Endodermal cell (in vitro differentiated cells): ENCODE results near the gene GCAT. TPM values are rescaled to one million over a fixed set of nuclear protein-coding genes. Genes with fewer than 3 reads are reported as not detected.

ENCODE experiments used
- DNase-seq: peaks from one replicate; pipeline ENCODE4 v3.0.0-alpha.2; 2017
- H3K27ac ChIP-seq: 2 replicates; pipeline ENCODE4 v1.5.1; 2013; ENCODE audit warnings: mild to moderate bottlenecking, low read depth, low read length, moderate library complexity
- H3K27me3 ChIP-seq: 2 replicates; pipeline ENCODE4 v1.6.1; 2013; ENCODE audit warnings: mild to moderate bottlenecking, low read length, moderate library complexity; ENCODE audit not compliant: insufficient read depth, control insufficient read depth, poor library complexity, severe bottlenecking
- H3K36me3 ChIP-seq: 2 replicates; pipeline ENCODE4 v1.7.0; 2013; ENCODE audit warnings: mild to moderate bottlenecking, low read length, moderate library complexity; ENCODE audit not compliant: control insufficient read depth, insufficient read depth
- H3K4me1 ChIP-seq: one replicate; pipeline ENCODE4 v1.7.0; 2013; ENCODE audit warnings: low read length; ENCODE audit not compliant: control insufficient read depth, insufficient read depth
- H3K4me3 ChIP-seq: 2 replicates; pipeline ENCODE4 v1.5.1; 2013; ENCODE audit warnings: mild to moderate bottlenecking, low read length, moderate library complexity
- H3K9ac ChIP-seq: 2 replicates; pipeline ENCODE4 v1.6.1; 2013; ENCODE audit warnings: mild to moderate bottlenecking, low read length, moderate library complexity; ENCODE audit not compliant: poor library complexity, severe bottlenecking; ENCODE audit errors: extremely low read depth
- H3K9me3 ChIP-seq: 2 replicates; pipeline ENCODE4 v1.6.1; 2013; ENCODE audit warnings: mild to moderate bottlenecking, low read length, moderate library complexity; ENCODE audit not compliant: control insufficient read depth
- H3K27ac Mint-ChIP-seq: 2 replicates; pipeline ENCODE4 v1.8.0; 2020; ENCODE audit warnings: mixed read lengths
- H3K27me3 Mint-ChIP-seq: 2 replicates; pipeline ENCODE4 v1.8.0; 2021; ENCODE audit warnings: mild to moderate bottlenecking, mixed read lengths; ENCODE audit not compliant: insufficient read depth
- H3K36me3 Mint-ChIP-seq: 2 replicates; pipeline ENCODE4 v1.8.0; 2020; ENCODE audit warnings: low read depth, mixed read lengths
- H3K4me1 Mint-ChIP-seq: 2 replicates; pipeline ENCODE4 v1.8.0; 2020; ENCODE audit warnings: mixed read lengths
- H3K4me3 Mint-ChIP-seq: 2 replicates; pipeline ENCODE4 v1.8.0; 2020; ENCODE audit warnings: mild to moderate bottlenecking, moderate library complexity, mixed read lengths
- H3K9me3 Mint-ChIP-seq: 2 replicates; pipeline ENCODE4 v1.8.0; 2020; ENCODE audit warnings: mild to moderate bottlenecking, mixed read lengths
- WGBS, 2 experiments: methylation state at CpG; one replicate each; pipeline versions ENCODE4 v1.1.5 to v1.1.7; 2013; ENCODE audit warnings: missing lambda C conversion rate in 2 of 2, mixed read lengths in 1 of 2; ENCODE audit not compliant: insufficient coverage in 1 of 2, insufficient read length in 1 of 2; 5-methylcytosine and 5-hydroxymethylcytosine counted together
- total RNA-seq, 2 donors: library from RNA; stranded (reverse); fragmentation: NEBNext Ultra II Directional in 1 of 2; extraction: Animal tissue kit (Norgen Biotek cat#: 25700) in 1 of 2; gene quantifications; 2 replicates in 1 of 2; 3 replicates in 1 of 2; pipeline ENCODE4 v1.2.1, GENCODE V29; 2021
- TF ChIP-seq, protein P1 (sequence below): fragments of 200-600 bp; sonication (generic); conservative IDR thresholded peaks from 2 replicates; pipeline ENCODE4 v1.5.0; 2021; ENCODE audit warnings: antibody characterized with exemption, mild to moderate bottlenecking

GCAT gene
- total RNA-seq, 2 donors from 2014 or later: 22.2 to 26.2 TPM

DNA sequence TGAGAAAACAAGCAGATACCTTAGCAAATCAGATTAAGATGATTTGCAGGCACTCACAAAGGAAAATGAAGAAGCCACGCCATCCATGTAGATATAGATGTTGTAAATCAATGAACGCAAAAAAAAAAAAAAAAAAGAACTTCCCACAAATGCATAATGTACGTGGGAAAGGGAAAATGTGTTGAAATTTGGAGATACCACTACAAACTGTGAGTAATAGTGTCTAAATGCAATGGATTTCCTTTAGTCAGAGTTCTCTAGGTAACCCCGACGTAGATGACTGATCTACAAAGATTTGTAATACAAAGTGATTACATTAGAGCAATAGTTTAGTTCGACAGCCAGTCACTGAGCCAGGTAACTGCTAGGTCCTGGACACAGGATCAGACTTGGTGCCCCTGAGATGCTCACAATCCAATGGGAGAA lies 37.2 kb downstream of the GCAT start:
- H3K36me3 Mint-ChIP-seq: peaks cover 6% of the 10 kb centered on the region
- Histone ChIP-seq H3K27me3 (no peaks in the 10 kb centered on the region), H3K4me3 (peak overlapping the region; percentile 95), H3K36me3 (peaks cover 2% of the 10 kb centered on the region), H3K9me3 (peaks cover 7% of the 10 kb centered on the region), H3K4me1 (no peaks in the 10 kb centered on the region), H3K9ac (no peak overlapping the region), H3K27ac (peak overlapping the region; percentile 66)
- DNase-seq: no peak
- peak overlapping the region; percentile 70 for H3K27ac Mint-ChIP-seq
- H3K4me1 Mint-ChIP-seq: peaks cover under 1% of the 10 kb centered on the region
- H3K27me3 Mint-ChIP-seq: peaks cover 2% of the 10 kb centered on the region
- H3K9me3 Mint-ChIP-seq: peaks cover 8% of the 10 kb centered on the region
- WGBS, 2 experiments: 94% methylated on average over 4 to 5 of the region's 6 CpGs
- H3K4me3 Mint-ChIP-seq: peak overlapping the region; percentile 77
- TF ChIP-seq, protein P1, sequence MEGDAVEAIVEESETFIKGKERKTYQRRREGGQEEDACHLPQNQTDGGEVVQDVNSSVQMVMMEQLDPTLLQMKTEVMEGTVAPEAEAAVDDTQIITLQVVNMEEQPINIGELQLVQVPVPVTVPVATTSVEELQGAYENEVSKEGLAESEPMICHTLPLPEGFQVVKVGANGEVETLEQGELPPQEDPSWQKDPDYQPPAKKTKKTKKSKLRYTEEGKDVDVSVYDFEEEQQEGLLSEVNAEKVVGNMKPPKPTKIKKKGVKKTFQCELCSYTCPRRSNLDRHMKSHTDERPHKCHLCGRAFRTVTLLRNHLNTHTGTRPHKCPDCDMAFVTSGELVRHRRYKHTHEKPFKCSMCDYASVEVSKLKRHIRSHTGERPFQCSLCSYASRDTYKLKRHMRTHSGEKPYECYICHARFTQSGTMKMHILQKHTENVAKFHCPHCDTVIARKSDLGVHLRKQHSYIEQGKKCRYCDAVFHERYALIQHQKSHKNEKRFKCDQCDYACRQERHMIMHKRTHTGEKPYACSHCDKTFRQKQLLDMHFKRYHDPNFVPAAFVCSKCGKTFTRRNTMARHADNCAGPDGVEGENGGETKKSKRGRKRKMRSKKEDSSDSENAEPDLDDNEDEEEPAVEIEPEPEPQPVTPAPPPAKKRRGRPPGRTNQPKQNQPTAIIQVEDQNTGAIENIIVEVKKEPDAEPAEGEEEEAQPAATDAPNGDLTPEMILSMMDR: no peak

DNA sequence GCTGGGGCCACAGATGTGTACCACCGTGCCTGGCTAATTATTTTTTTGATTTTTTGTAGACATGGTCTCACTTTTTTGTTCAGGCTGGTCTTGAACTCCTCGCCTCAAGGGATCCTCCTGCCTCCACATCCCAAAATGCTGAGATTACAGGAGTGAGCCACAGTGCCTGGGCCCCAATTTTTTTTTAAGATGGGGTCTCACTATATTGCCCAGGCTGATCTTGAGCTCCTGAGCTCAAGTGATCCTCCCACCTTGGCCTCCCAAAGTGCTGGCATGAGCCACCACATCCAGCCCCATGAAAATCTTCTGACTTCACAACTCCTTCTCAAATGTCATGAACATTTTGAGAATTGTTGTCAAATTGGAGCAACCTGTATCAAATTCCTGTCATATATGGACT lies 38.7 kb downstream of the GCAT start:
- Mint-ChIP-seq H3K4me1 (peaks cover 6% of the 10 kb centered on the region), H3K4me3 (no peak overlapping the region), H3K27me3 (peaks cover 2% of the 10 kb centered on the region), H3K9me3 (peaks cover 8% of the 10 kb centered on the region), H3K27ac (no peak overlapping the region), H3K36me3 (peaks cover 13% of the 10 kb centered on the region)
- Histone ChIP-seq H3K36me3 (peaks cover 10% of the 10 kb centered on the region), H3K27me3 (no peaks in the 10 kb centered on the region), H3K9me3 (peaks cover 7% of the 10 kb centered on the region), H3K9ac (no peak overlapping the region), H3K4me1 (peaks cover 6% of the 10 kb centered on the region), H3K27ac (no peak overlapping the region), H3K4me3 (no peak overlapping the region)
- TF ChIP-seq, protein P1: no peak
- no peak for DNase-seq
- WGBS, 2 experiments: 89 to 95% methylated on average over 2 of the region's 2 CpGs

DNA sequence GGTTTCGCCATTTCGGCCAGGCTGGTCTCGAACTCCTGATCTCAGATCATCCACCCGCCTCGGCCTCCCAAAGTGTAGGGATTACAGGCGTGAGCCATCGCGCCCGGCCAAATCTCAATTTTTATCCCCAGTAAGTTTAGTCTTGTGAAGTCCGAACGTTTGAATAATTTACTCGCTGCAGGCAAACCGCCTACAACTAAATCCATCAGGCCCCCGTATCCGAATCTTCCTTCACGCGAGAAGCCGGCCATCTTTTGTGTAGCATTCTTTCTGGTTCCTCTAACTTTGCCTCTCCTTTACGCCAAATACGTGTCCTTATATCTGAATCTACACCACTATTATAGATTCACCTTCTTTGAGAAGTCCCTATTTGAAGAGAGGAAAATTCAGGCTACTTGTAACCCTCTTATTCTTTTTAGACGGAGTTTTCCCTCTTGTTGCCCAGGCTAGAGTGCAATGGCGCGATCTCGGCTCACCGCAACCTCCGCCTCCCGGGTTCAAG lies 40.9 kb downstream of the GCAT start:
- peaks cover 30% of the 10 kb centered on the region for H3K36me3 ChIP-seq
- peak overlapping the region; percentile 81 for H3K4me3 Mint-ChIP-seq
- H3K9ac ChIP-seq: peak overlapping the region; percentile 93
- H3K27ac Mint-ChIP-seq: peak overlapping the region; percentile 82
- no peaks in the 10 kb centered on the region for H3K27me3 ChIP-seq
- peaks cover 6% of the 10 kb centered on the region for H3K4me1 Mint-ChIP-seq
- TF ChIP-seq, protein P1: no peak
- H3K4me1 ChIP-seq: peaks cover 6% of the 10 kb centered on the region
- H3K36me3 Mint-ChIP-seq: peaks cover 25% of the 10 kb centered on the region
- DNase-seq: peak; percentile 59
- peaks cover 8% of the 10 kb centered on the region for H3K9me3 Mint-ChIP-seq
- H3K4me3 ChIP-seq: peak overlapping the region; percentile 92
- WGBS, 2 experiments: 36 to 51% methylated on average over 24 to 27 of the region's 27 CpGs
- H3K9me3 ChIP-seq: peaks cover 7% of the 10 kb centered on the region
- H3K27me3 Mint-ChIP-seq: peaks cover 2% of the 10 kb centered on the region
- H3K27ac ChIP-seq: peak overlapping the region; percentile 60
